Kidney epithelial cell (primary cell): ENCODE measurements around the gene SMNDC1. TPM values are rescaled to one million over a fixed set of nuclear protein-coding genes. Genes with fewer than 3 reads are reported as not detected.
A peak's percentile ranks its signal among the peaks of the same experiment; 100 is the strongest.

Experiments
- DNase-seq: peaks from one replicate; pipeline ENCODE4 v3.0.0-alpha.2; 2010; ENCODE audit warnings: low read depth
- H3K27me3 ChIP-seq: 2 replicates; pipeline ENCODE4 v1.6.0; 2011; ENCODE audit warnings: low read length; ENCODE audit not compliant: control insufficient read depth, insufficient read depth
- H3K36me3 ChIP-seq: 2 replicates; pipeline ENCODE4 v1.5.1; 2011; ENCODE audit warnings: low read length; ENCODE audit not compliant: control insufficient read depth, insufficient read depth
- H3K4me3 ChIP-seq: 2 replicates; pipeline ENCODE4 v1.5.1; 2011; ENCODE audit warnings: low read depth, mild to moderate bottlenecking, control low read depth, low read length
- total RNA-seq: library from RNA; depleted of rRNA; stranded (reverse); fragments of >200 nt; gene quantifications from 2 replicates; pipeline ENCODE4 v1.2.3, GENCODE V29; 2015
- TF ChIP-seq, protein P1 (sequence below): IDR thresholded peaks from 2 replicates; pipeline ENCODE4 v1.5.1; 2011; ENCODE audit warnings: mild to moderate bottlenecking, moderate library complexity, low read length, control low read depth, inconsistent platforms; ENCODE audit not compliant: insufficient read depth, poor library complexity, severe bottlenecking

The SMNDC1 gene
- total RNA-seq, 1 donor from 2014 or later = 8.0 TPM

DNA sequence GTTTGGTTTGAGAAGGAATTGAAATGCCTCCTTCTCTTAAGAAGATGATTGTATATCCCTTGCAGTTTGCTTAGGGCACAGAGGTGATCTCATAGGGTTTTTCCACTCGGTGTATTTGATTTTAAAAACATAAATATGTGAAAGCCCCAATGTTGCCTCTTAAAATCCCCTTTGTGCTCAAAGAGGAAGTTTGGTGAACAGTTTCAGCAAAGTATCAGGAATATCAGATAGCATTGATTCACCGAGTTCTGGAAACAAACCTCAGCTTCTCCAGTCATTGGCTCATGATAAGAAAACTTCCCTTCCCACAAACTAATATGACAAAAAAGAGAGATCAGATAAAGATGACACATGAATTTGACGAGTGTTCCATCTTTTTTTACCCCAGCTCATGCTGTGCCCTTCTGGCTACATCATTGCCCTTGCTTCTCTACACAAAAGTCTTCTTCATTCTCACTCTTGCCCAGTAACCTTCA is 20.1 kb upstream of the SMNDC1 start:
- no peak overlapping the region for H3K4me3 ChIP-seq
- DNase-seq = no peak
- no peaks in the 10 kb centered on the region for H3K27me3 ChIP-seq
- TF ChIP-seq, protein P1, sequence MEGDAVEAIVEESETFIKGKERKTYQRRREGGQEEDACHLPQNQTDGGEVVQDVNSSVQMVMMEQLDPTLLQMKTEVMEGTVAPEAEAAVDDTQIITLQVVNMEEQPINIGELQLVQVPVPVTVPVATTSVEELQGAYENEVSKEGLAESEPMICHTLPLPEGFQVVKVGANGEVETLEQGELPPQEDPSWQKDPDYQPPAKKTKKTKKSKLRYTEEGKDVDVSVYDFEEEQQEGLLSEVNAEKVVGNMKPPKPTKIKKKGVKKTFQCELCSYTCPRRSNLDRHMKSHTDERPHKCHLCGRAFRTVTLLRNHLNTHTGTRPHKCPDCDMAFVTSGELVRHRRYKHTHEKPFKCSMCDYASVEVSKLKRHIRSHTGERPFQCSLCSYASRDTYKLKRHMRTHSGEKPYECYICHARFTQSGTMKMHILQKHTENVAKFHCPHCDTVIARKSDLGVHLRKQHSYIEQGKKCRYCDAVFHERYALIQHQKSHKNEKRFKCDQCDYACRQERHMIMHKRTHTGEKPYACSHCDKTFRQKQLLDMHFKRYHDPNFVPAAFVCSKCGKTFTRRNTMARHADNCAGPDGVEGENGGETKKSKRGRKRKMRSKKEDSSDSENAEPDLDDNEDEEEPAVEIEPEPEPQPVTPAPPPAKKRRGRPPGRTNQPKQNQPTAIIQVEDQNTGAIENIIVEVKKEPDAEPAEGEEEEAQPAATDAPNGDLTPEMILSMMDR = no peak
- no peaks in the 10 kb centered on the region for H3K36me3 ChIP-seq

DNA sequence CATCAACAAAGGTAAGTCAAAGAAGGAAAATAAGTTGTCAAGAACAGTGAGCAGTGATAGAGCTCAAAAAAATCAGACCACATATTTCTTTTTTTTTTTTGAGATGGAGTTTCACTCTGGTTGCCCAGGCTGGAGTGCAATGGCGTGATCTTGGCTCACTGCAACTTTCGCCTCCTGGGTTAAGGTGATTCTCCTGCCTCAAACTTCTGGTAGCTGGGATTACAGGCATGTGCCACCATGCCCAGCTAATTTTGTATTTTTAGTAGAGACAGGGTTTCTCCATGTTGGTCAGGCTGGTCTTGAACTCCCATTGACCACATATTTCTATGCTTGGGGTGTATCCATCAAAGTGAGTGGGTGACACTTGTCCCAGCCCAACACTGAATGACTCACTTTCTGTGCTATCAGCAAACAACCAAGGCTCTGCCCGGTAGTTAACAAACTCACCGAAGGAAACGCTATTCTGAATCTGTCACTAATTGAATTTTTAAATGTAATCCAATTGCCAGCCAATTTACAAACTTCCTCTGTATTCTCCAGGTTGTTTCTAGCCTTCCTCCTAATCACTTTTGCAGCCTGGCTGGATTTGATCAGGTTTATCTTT is 19.6 kb upstream of the SMNDC1 start:
- DNase-seq = no peak

DNA sequence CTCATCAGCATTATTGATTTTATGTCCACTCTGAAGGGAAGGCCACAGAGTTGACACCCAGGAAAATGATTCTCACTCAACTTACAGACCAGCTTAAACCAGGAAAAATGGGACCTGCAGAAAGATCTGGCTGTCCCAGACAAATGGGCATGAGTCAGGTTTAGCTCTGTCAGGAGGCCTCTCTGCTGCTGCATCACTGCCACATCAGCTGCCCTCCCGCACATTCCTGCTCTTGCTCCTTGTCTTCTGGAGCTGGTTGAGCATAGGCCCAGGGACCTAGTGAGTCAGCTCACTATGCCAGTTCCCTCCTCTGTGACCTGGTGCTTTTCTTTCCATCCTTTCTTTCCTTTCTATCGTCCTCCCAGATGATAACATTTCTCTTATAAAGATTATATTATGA is 18.8 kb upstream of the SMNDC1 start:
- Histone ChIP-seq H3K36me3 (no peaks in the 10 kb centered on the region), H3K4me3 (no peak overlapping the region), H3K27me3 (no peaks in the 10 kb centered on the region)
- TF ChIP-seq, protein P1 = no peak
- peak; percentile 87 for DNase-seq

More for the DNA sequence above, 19.6 kb upstream of the SMNDC1 start:
- Histone ChIP-seq H3K4me3 (no peak overlapping the region), H3K27me3 (no peaks in the 10 kb centered on the region), H3K36me3 (no peaks in the 10 kb centered on the region)
- TF ChIP-seq, protein P1 = no peak

DNA sequence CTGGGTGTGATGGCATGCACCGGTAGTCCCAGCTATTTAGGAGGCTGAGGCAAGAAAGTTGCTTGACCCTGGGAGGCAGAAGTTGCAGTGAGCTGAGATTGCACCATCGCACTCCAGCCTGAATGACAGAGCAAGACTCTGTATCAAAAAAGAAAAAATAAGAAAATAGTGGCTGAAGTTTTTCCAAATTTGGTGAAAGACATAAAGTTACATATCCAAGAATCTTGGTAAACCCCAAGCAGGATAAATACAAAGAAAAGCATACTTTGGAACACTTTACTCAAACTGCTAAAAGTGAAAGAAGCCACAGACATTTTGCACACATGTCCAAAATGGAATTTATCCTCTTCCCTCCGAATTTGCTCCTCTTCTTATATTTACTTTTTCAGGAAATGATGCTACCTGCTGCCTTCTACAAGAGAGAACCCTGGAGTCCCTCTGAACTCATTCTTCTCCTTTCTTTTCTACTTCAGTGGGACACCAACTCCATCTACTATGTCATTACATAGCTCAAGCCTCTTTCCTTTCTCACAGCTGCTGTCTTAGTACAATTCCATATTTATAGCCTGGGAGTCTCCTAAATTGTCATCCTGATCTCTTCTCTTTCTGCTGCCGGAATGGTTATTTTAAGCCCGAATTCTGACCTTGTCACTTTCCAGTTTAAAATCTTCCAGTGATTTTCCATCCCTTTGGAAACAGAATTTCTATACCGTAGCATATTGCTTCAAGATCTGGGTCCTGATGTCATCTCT is 17.3 kb upstream of the SMNDC1 start:
- no peaks in the 10 kb centered on the region for H3K36me3 ChIP-seq
- TF ChIP-seq, protein P1 = no peak
- DNase-seq = no peak
- H3K27me3 ChIP-seq = no peaks in the 10 kb centered on the region
- H3K4me3 ChIP-seq = no peak overlapping the region

DNA sequence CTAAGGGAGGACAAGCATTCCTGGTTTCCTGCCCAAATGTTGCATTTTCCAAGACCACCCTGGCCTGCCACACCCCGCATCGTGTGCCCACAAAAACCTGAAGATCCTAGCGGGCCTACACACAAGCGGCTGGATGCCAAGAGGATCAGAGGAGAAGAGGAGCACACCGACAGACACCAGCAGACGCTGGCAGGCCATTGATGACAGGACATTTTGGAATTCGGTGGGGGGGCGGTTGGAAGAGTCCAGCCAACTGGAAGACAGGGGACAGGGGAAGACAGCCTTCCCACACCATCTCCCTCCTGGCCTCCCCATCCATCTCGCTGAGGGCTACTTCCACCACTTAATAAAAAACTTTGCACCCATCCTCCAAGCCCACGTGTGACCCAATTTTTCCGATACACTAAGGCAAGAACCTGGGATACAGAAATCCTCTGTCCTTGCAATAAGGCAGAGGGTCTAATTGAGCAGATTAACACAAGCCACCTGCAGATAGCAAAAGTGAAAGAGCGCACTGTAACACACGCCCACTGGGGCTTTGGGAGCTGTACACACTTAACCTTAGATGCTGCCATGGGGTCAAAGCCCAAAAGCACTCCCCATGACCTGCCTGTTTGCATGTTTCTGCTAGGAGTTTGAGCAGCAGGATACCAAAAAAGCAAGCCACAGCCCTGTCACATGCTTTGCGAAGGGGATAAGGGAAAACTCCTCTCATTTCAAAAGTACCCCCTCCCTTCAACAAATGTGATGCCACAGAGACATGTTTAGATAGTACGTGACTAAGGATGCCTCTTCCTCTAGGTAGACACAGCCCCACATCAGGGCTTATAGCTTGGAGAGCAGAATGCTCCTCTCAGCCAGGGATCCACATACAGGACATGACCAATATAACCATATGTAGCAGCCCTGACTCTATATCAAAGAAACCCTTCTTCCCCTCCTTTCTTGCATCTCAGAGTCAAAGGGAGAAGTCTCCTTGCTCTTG is 13.4 kb upstream of the SMNDC1 start:
- H3K36me3 ChIP-seq = no peaks in the 10 kb centered on the region
- H3K27me3 ChIP-seq = no peaks in the 10 kb centered on the region
- TF ChIP-seq, protein P1 = no peak
- DNase-seq = no peak
- H3K4me3 ChIP-seq = no peak overlapping the region
